Measurements from ENCODE around the gene RPP25L. TPM values are rescaled to one million over a fixed set of nuclear protein-coding genes. Genes with fewer than 3 reads are reported as not detected.

RPP25L gene
- total RNA-seq, 4 donors from 2014 or later = 18.1 to 39.1 (median 26.9) TPM

GRCh38 chr9:34612788-34613390, 992 bp upstream of the RPP25L start:
- peak; percentile 79 to 83 for DNase-seq
- Histone ChIP-seq H3K4me1 (no peaks in the 10 kb centered on the region), H3K9me3 (no peaks in the 10 kb centered on the region), H3K27me3 (no peaks in the 10 kb centered on the region), H3K4me3 (peak overlapping the region; percentile 63 to 72), H3K27ac (peak overlapping the region; percentile 85 to 93), H3K36me3 (no peaks in the 10 kb centered on the region)
- no peak for TF ChIP-seq POLR2A (IDR thresholded peaks at IDR 0.05)
- peak; percentile 74 to 86 (median 78) for TF ChIP-seq CTCF (IDR thresholded peaks at IDR 0.05)
- intact Hi-C loops (cut with DNase I; ENCODE audit: low total_unique reads) = no loop called here

- H3K4me3 ChIP-seq = peak overlapping the region; percentile 63 to 72
- H3K36me3 ChIP-seq = no peaks in the 10 kb centered on the region
- no peaks in the 10 kb centered on the region for H3K9me3 ChIP-seq
- intact Hi-C loops (cut with DNase I; ENCODE audit: low total_unique reads) = no loop called here
- DNase-seq = peak; percentile 47 to 61
- H3K27ac ChIP-seq = peak overlapping the region; percentile 85 to 93
- TF ChIP-seq CTCF (IDR thresholded peaks at IDR 0.05) (no peak), POLR2A (IDR thresholded peaks at IDR 0.05) (no peak)
- H3K27me3 ChIP-seq = no peaks in the 10 kb centered on the region
- no peaks in the 10 kb centered on the region for H3K4me1 ChIP-seq
These were observed 566 bp downstream of the RPP25L start for GRCh38 chr9:34611251-34611810.

- Histone ChIP-seq H3K4me3 (peak overlapping the region in 1 of 2 donors; percentile 72), H3K27ac (peak overlapping the region in 1 of 2 donors; percentile 93), H3K27me3 (no peaks in the 10 kb centered on the region), H3K36me3 (no peaks in the 10 kb centered on the region), H3K4me1 (no peaks in the 10 kb centered on the region), H3K9me3 (no peaks in the 10 kb centered on the region)
- TF ChIP-seq POLR2A (IDR thresholded peaks at IDR 0.05) (no peak), CTCF (IDR thresholded peaks at IDR 0.05) (no peak)
- intact Hi-C loops (cut with DNase I; ENCODE audit: low total_unique reads) = no loop called here
- DNase-seq = no peak
These were observed 1.3 kb downstream of the RPP25L start for GRCh38 chr9:34610434-34611206.

- no peak overlapping the region for H3K27ac ChIP-seq
- no peak for DNase-seq
- H3K4me3 ChIP-seq = no peak overlapping the region
- no peaks in the 10 kb centered on the region for H3K4me1 ChIP-seq
- H3K9me3 ChIP-seq = no peaks in the 10 kb centered on the region
- H3K27me3 ChIP-seq = no peaks in the 10 kb centered on the region
- no peak for TF ChIP-seq CTCF (IDR thresholded peaks at IDR 0.05)
- no peak for TF ChIP-seq POLR2A (IDR thresholded peaks at IDR 0.05)
- H3K36me3 ChIP-seq = no peaks in the 10 kb centered on the region
- intact Hi-C loops (cut with DNase I; ENCODE audit: low total_unique reads) = no loop called here
These were observed 4.6 kb downstream of the RPP25L start for GRCh38 chr9:34607331-34607730.

- Histone ChIP-seq H3K4me1 (no peaks in the 10 kb centered on the region), H3K4me3 (no peak overlapping the region), H3K27me3 (no peaks in the 10 kb centered on the region), H3K9me3 (no peaks in the 10 kb centered on the region), H3K36me3 (no peaks in the 10 kb centered on the region), H3K27ac (no peak overlapping the region)
- no peak for DNase-seq
- TF ChIP-seq CTCF (IDR thresholded peaks at IDR 0.05) (no peak), POLR2A (IDR thresholded peaks at IDR 0.05) (no peak)
- intact Hi-C loops (cut with DNase I; ENCODE audit: low total_unique reads) = no loop called here
These were observed 5.0 kb downstream of the RPP25L start for GRCh38 chr9:34606905-34607304.
